GM10248 (cell line): Measurements from ENCODE around the gene MIOX.

ENCODE experiments used
- CTCF ChIA-PET: fragments of 300-600 bp; sonication (Branson Sonifier 250); formaldehyde crosslinking; extraction: SDS; loops from one replicate; lab custom pipeline; 2021; ENCODE audit warnings: antibody characterized with exemption; lab: Yijun Ruan, JAX
- POLR2A ChIA-PET: fragments of 350-650 bp; sonication (Branson Sonifier 250); formaldehyde crosslinking; extraction: SDS; loops from one replicate; lab custom pipeline; 2020; ENCODE audit warnings: antibody characterized with exemption; lab: Yijun Ruan, JAX
- DNase-seq: peaks from one replicate; pipeline ENCODE4 v3.0.0; 2012; ENCODE audit errors: extremely low spot score
- CTCF ChIP-seq: IDR thresholded peaks from 2 replicates; pipeline ENCODE4 v1.5.1; 2012; ENCODE audit warnings: mild to moderate bottlenecking, low read depth; ENCODE audit errors: extremely low read depth, missing control alignments, control extremely low read depth

The MIOX gene

GRCh38 chr22:50445880-50446707, 40.6 kb upstream of the MIOX start:
- no peak for TF ChIP-seq CTCF
- CTCF ChIA-PET, result no interaction called here
- POLR2A ChIA-PET, result no interaction called here
- DNase-seq, result no peak

GRCh38 chr22:50446708-50447575, 39.7 kb upstream of the MIOX start:
- ChIA-PET POLR2A (no interaction called here), CTCF (no interaction called here)
- TF ChIP-seq CTCF, result no peak
- no peak for DNase-seq

- ChIA-PET CTCF (no interaction called here), POLR2A (no interaction called here)
- DNase-seq, result no peak
- no peak for TF ChIP-seq CTCF
Measured at GRCh38 chr22:50447576-50448551, 38.8 kb upstream of the MIOX start.

- DNase-seq, result no peak
- TF ChIP-seq CTCF, result no peak
- ChIA-PET CTCF (no interaction called here), POLR2A (interaction anchor here (0.6 kb wide), 1 partner anchor 32 kb away, joined by 4 read pairs; no protein-coding TSS in a partner anchor)
Measured at GRCh38 chr22:50452649-50453048, 34.0 kb upstream of the MIOX start.

GRCh38 chr22:50454556-50455075, 32.0 kb upstream of the MIOX start:
- ChIA-PET POLR2A (no interaction called here), CTCF (interaction anchor here (1.4 to 2.0 kb wide), 2 partner anchors 12 to 108 kb away, joined by 3 to 6 read pairs; partner anchors contain the start of gene SYCE3)
- DNase-seq, result no peak
- TF ChIP-seq CTCF, result no peak
